CD4-positive, alpha-beta T cell (primary cell): ENCODE data around the gene PSTK. TPM values are rescaled to one million over a fixed set of nuclear protein-coding genes. Genes with fewer than 3 reads are reported as not detected.

Experiments
- ATAC-seq: fragments of 200-7000 bp; cut with Tn5 transposase; one replicate; pipeline ENCODE4 v1.10.0; 2022; ENCODE audit warnings: mild to moderate bottlenecking; ENCODE audit not compliant: poor library complexity
- CTCF ChIA-PET: fragments of 350-600 bp; sonication (Branson Sonifier 250); formaldehyde crosslinking; loops from one replicate; lab custom pipeline; 2021; ENCODE audit warnings: antibody characterized with exemption, inconsistent platforms; lab: Charles Lee
- POLR2A ChIA-PET: fragments of 350-600 bp; sonication (Branson Sonifier 250); formaldehyde crosslinking; loops from one replicate; lab custom pipeline; 2021; ENCODE audit warnings: antibody characterized with exemption, inconsistent platforms; lab: Charles Lee
- DNase-seq, 14 experiments: peaks; one replicate each; pipeline ENCODE4 v3.0.0-alpha.2; 2013 to 2020; ENCODE audit warnings: mixed read lengths in 2 of 14
- H3K27ac ChIP-seq, 2 donors: one replicate each; pipeline versions ENCODE4 v1.5.1 to v1.7.0; 2013; ENCODE audit warnings: low read length in 2 of 2, low read depth in 1 of 2, mild to moderate bottlenecking in 1 of 2
- H3K27me3 ChIP-seq, 2 experiments: 1 replicate in 1 of 2; 2 replicates in 1 of 2; pipeline versions ENCODE4 v1.6.1 to v1.7.0; 2013; ENCODE audit warnings: low read length in 2 of 2, control low read depth in 1 of 2, mild to moderate bottlenecking in 1 of 2, moderate library complexity in 1 of 2; ENCODE audit not compliant: insufficient read depth in 2 of 2, control insufficient read depth in 1 of 2
- H3K36me3 ChIP-seq: one replicate; pipeline ENCODE4 v1.6.1; 2013; ENCODE audit warnings: low read length, control low read depth; ENCODE audit not compliant: insufficient read depth
- H3K4me1 ChIP-seq: one replicate; pipeline ENCODE4 v1.6.1; 2013; ENCODE audit warnings: low read length, control low read depth; ENCODE audit not compliant: insufficient read depth
- H3K4me3 ChIP-seq: one replicate; pipeline ENCODE4 v1.5.1; 2013; ENCODE audit warnings: mild to moderate bottlenecking, low read length, moderate library complexity
- H3K9me3 ChIP-seq, 2 experiments: 1 replicate in 1 of 2; 2 replicates in 1 of 2; pipeline versions ENCODE4 v1.6.1 to v1.7.0; 2013; ENCODE audit warnings: low read length in 2 of 2, mild to moderate bottlenecking in 2 of 2, control low read depth in 1 of 2, moderate library complexity in 1 of 2; ENCODE audit not compliant: control insufficient read depth in 1 of 2, insufficient read depth in 1 of 2
- H3K27ac Mint-ChIP-seq: one replicate; pipeline ENCODE4 v1.8.0; 2020; ENCODE audit warnings: mixed read lengths
- H3K27me3 Mint-ChIP-seq: one replicate; pipeline ENCODE4 v1.8.0; 2021; ENCODE audit warnings: mixed read lengths
- H3K36me3 Mint-ChIP-seq: one replicate; pipeline ENCODE4 v1.8.0; 2021; ENCODE audit warnings: low read depth, mixed read lengths
- H3K4me1 Mint-ChIP-seq: one replicate; pipeline ENCODE4 v1.8.0; 2021; ENCODE audit warnings: low read depth, mixed read lengths
- H3K4me3 Mint-ChIP-seq: one replicate; pipeline ENCODE4 v1.8.0; 2020; ENCODE audit warnings: mild to moderate bottlenecking, mixed read lengths
- H3K9me3 Mint-ChIP-seq: one replicate; pipeline ENCODE4 v1.8.0; 2020; ENCODE audit warnings: mixed read lengths
- CTCF ChIP-seq: fragments of 200-600 bp; IDR thresholded peaks from one replicate; pipeline ENCODE4 v1.8.0; 2022; ENCODE audit warnings: antibody characterized with exemption, mild to moderate bottlenecking
- intact Hi-C, 2 experiments: fragments of 100-400 bp; cut with DNase I in 1 of 2; cut with micrococcal nuclease in 1 of 2; formaldehyde crosslinking; loops; one replicate each; pipeline versions ENCODE4 v1.15.1 to v1.9.0; 2023 to 2025; cut with DNase I, micrococcal nuclease
- total RNA-seq, 174 experiments: library from RNA in 2 of 174; stranded (reverse) in 2 of 174; gene quantifications; one replicate each; pipeline ENCODE4 v1.2.3 and lab custom pipeline; 2021 to 2026

Gene PSTK
- total RNA-seq, 2 experiments from 2014 or later, result 16.1 to 18.6 TPM

GRCh38 chr10:122993797-122994336, 13.7 kb downstream of the PSTK start:
- H3K9me3 ChIP-seq, result no peaks in the 10 kb centered on the region
- no peak overlapping the region for H3K27ac ChIP-seq
- peaks cover 69% of the 10 kb centered on the region for H3K36me3 Mint-ChIP-seq
- H3K4me3 Mint-ChIP-seq, result no peak overlapping the region
- DNase-seq (no peak), ATAC-seq (no peak)
- POLR2A ChIA-PET, result no interaction called here
- intact Hi-C loops, result no loop called here
- no peak overlapping the region for H3K4me3 ChIP-seq
- H3K9me3 Mint-ChIP-seq, result no peaks in the 10 kb centered on the region
- no peaks in the 10 kb centered on the region for H3K27me3 Mint-ChIP-seq
- CTCF ChIA-PET, result no interaction called here
- no peaks in the 10 kb centered on the region for H3K4me1 ChIP-seq
- H3K36me3 ChIP-seq, result peaks cover 51% of the 10 kb centered on the region
- TF ChIP-seq CTCF, result no peak
- H3K27me3 ChIP-seq, result no peaks in the 10 kb centered on the region
- H3K27ac Mint-ChIP-seq, result no peak overlapping the region
- peaks cover 9% of the 10 kb centered on the region for H3K4me1 Mint-ChIP-seq

- peaks cover 80% of the 10 kb centered on the region for H3K36me3 Mint-ChIP-seq
- no peak overlapping the region for H3K4me3 Mint-ChIP-seq
- DNase-seq (no peak), ATAC-seq (no peak)
- Histone ChIP-seq H3K27me3 (no peaks in the 10 kb centered on the region), H3K9me3 (no peaks in the 10 kb centered on the region), H3K4me1 (peaks cover 2% of the 10 kb centered on the region), H3K27ac (no peak overlapping the region), H3K4me3 (no peak overlapping the region), H3K36me3 (peaks cover 51% of the 10 kb centered on the region)
- intact Hi-C loops, result no loop called here
- no peaks in the 10 kb centered on the region for H3K9me3 Mint-ChIP-seq
- no peak overlapping the region for H3K27ac Mint-ChIP-seq
- ChIA-PET POLR2A (interaction anchor here (1.7 kb wide), 1 partner anchor 12 kb away, joined by 8 read pairs; no protein-coding TSS in a partner anchor), CTCF (no interaction called here)
- H3K4me1 Mint-ChIP-seq, result peaks cover 29% of the 10 kb centered on the region
- TF ChIP-seq CTCF, result no peak
- H3K27me3 Mint-ChIP-seq, result no peaks in the 10 kb centered on the region
Observed at GRCh38 chr10:122995936-122996335, 15.7 kb downstream of the PSTK start.

GRCh38 chr10:122997864-122998263, 17.7 kb downstream of the PSTK start:
- Mint-ChIP-seq H3K36me3 (peaks cover 80% of the 10 kb centered on the region), H3K27me3 (no peaks in the 10 kb centered on the region), H3K9me3 (no peaks in the 10 kb centered on the region), H3K27ac (no peak overlapping the region), H3K4me1 (peaks cover 41% of the 10 kb centered on the region), H3K4me3 (no peak overlapping the region)
- Histone ChIP-seq H3K4me3 (no peak overlapping the region), H3K27ac (no peak overlapping the region), H3K27me3 (no peaks in the 10 kb centered on the region), H3K4me1 (peaks cover 2% of the 10 kb centered on the region), H3K9me3 (no peaks in the 10 kb centered on the region), H3K36me3 (peaks cover 45% of the 10 kb centered on the region)
- intact Hi-C loops, result no loop called here
- DNase-seq (no peak), ATAC-seq (no peak)
- POLR2A ChIA-PET, result interaction anchor here (3.9 kb wide), 1 partner anchor 10 kb away, joined by 21 read pairs; the partner anchor contains the start of gene IKZF5
- CTCF ChIA-PET, result interaction anchor here (1.0 to 1.4 kb wide), 2 partner anchors 10 to 17 kb away, joined by 3 read pairs; no protein-coding TSS in a partner anchor
- no peak for TF ChIP-seq CTCF
